HepG2 (cell line): ENCODE results near the gene USP36. TPM values are rescaled to one million over a fixed set of nuclear protein-coding genes. Genes with fewer than 3 reads are reported as not detected.

Experiments
- ATAC-seq: fragments of 200-7000 bp; cut with Tn5 transposase; 3 replicates; pipeline ENCODE4 v1.9.1; 2020; ENCODE audit warnings: mild to moderate bottlenecking, moderate library complexity
- BruUV-seq: library from RNA; stranded (reverse); fragments of 400-500 nt; replicated peaks from 2 replicates; lab custom pipeline; 2021; lab: Mats Ljungman, UMichigan
- CTCF ChIA-PET: fragments of 300-600 bp; formaldehyde crosslinking; extraction: SDS; loops from one replicate; lab custom pipeline; 2021; ENCODE audit warnings: low total read pairs, inconsistent platforms, low intra/inter-chr PET ratio; lab: Yijun Ruan, JAX
- POLR2A ChIA-PET: fragments of 350-600 bp; sonication (Branson Sonifier 250); formaldehyde crosslinking; loops from one replicate; lab custom pipeline; 2020; ENCODE audit warnings: antibody characterized with exemption, inconsistent platforms; lab: Yijun Ruan, JAX
- DNase-seq: peaks from one replicate; pipeline ENCODE4 v3.0.0-alpha.2; 2015; ENCODE audit warnings: low spot score
- FAIRE-seq: peaks from 3 replicates; lab custom pipeline; 2011; peaks lifted over from hg19 to GRCh38; lab: Jason Lieb, UNC
- H2AFZ ChIP-seq: one replicate; pipeline ENCODE4 v1.6.1; 2011; ENCODE audit warnings: low read length, inconsistent platforms
- H3K27ac ChIP-seq: fragments of 300-600 bp; 3 replicates; pipeline ENCODE4 v1.8.0; 2011; ENCODE audit warnings: mixed run types, mild to moderate bottlenecking, mixed read lengths, low read length, inconsistent platforms; ENCODE audit not compliant: insufficient read depth; ENCODE audit errors: extremely low read length
- H3K27me3 ChIP-seq, 2 experiments: fragments of 200-600 bp in 1 of 2; 2 replicates in 1 of 2; 3 replicates in 1 of 2; pipeline versions ENCODE4 v1.6.0 to v1.8.0; 2011; ENCODE audit warnings: low read length in 2 of 2, mild to moderate bottlenecking in 2 of 2, moderate library complexity in 2 of 2, inconsistent platforms in 1 of 2; ENCODE audit not compliant: insufficient read depth in 2 of 2, control insufficient read depth in 1 of 2
- H3K36me3 ChIP-seq, 2 experiments: fragments of 200-600 bp in 1 of 2; replicated peaks in 1 of 2; 2 replicates in 1 of 2; 3 replicates in 1 of 2; pipeline versions ENCODE4 v1.5.1 to v1.8.0; 2011; ENCODE audit warnings: low read length in 2 of 2, inconsistent platforms in 1 of 2; ENCODE audit not compliant: insufficient read depth in 2 of 2, control insufficient read depth in 1 of 2
- H3K4me1 ChIP-seq: 2 replicates; pipeline ENCODE4 v1.5.1; 2012; ENCODE audit warnings: low read length, inconsistent platforms; ENCODE audit not compliant: insufficient read depth
- H3K4me2 ChIP-seq: 2 replicates; pipeline ENCODE4 v1.6.0; 2011; ENCODE audit warnings: low read depth, low read length, inconsistent platforms
- H3K4me3 ChIP-seq, 3 experiments: fragments of 200-600 bp in 1 of 3; sonication (generic), shearing (Covaris generic) in 1 of 3; replicated peaks in 1 of 3; 2 replicates each; pipeline ENCODE4 v1.5.1; 2011 to 2016; ENCODE audit warnings: low read length in 3 of 3, inconsistent platforms in 2 of 3, low read depth in 2 of 3, mild to moderate bottlenecking in 2 of 3, control low read depth in 1 of 3, mixed read lengths in 1 of 3; ENCODE audit not compliant: insufficient read depth in 1 of 3
- H3K79me2 ChIP-seq: one replicate; pipeline ENCODE4 v1.6.1; 2011; ENCODE audit warnings: low read length, inconsistent platforms; ENCODE audit not compliant: insufficient read depth
- H3K9ac ChIP-seq: 2 replicates; pipeline ENCODE4 v1.6.0; 2011; ENCODE audit warnings: mild to moderate bottlenecking, low read depth, low read length, inconsistent platforms; ENCODE audit not compliant: insufficient read depth
- H3K9me3 ChIP-seq: 2 replicates; pipeline ENCODE4 v1.5.1; 2012; ENCODE audit warnings: mild to moderate bottlenecking, low read length
- H4K20me1 ChIP-seq: 2 replicates; pipeline ENCODE4 v1.6.0; 2011; ENCODE audit warnings: inconsistent platforms, mild to moderate bottlenecking, low read length, moderate library complexity; ENCODE audit not compliant: insufficient read depth
- POLR2A ChIP-seq, 2 experiments: IDR thresholded peaks; 2 replicates each; pipeline ENCODE4 v1.6.1; 2011; ENCODE audit warnings: low read depth in 2 of 2, low read length in 2 of 2, mild to moderate bottlenecking in 1 of 2, moderate library complexity in 1 of 2; ENCODE audit not compliant: insufficient read depth in 1 of 2
- WGBS: methylation state at CpG from one replicate; pipeline ENCODE4 v1.1.6; 2017; ENCODE audit warnings: low lambda C conversion rate; 5-methylcytosine and 5-hydroxymethylcytosine counted together
- in situ Hi-C: cut with HindIII; loops from 2 replicates; pipeline ENCODE4 v1.10.0; 2017; ENCODE audit warnings: low pct_unique_long_range_greater_than_20kb; ENCODE audit not compliant: extremely low pct_ligation_motif_present
- intact Hi-C: fragments of 100-400 bp; cut with micrococcal nuclease; formaldehyde crosslinking; loops from one replicate; pipeline ENCODE4 v1.10.0; 2022; ENCODE audit not compliant: unreplicated experiment
- polyA plus RNA-seq, 8 experiments: library from polyadenylated mRNA; depleted of rRNA in 3 of 8; stranded (reverse) in 7 of 8; unstranded in 1 of 8; fragments of >200 nt; fragmentation: Illumina TruSeq in 4 of 8; extraction: Trizol in 4 of 8; gene quantifications; 2 replicates each; pipeline versions ENCODE4 v1.2.1 to v1.2.3, GENCODE V29; 2011 to 2016; ENCODE audit warnings: low read depth in 4 of 8, missing spikeins in 1 of 8, mixed read lengths in 1 of 8; ENCODE audit not compliant: insufficient read depth in 1 of 8
- total RNA-seq, 5 experiments: library from RNA; depleted of rRNA; stranded (reverse); fragments of >200 nt; fragmentation: Illumina TruSeq; extraction: Trizol; gene quantifications; 2 replicates each; pipeline ENCODE4 v1.2.3, GENCODE V29; 2016; ENCODE audit warnings: low read depth in 1 of 5
- TF ChIP-seq, protein P1 (sequence below): sonication (generic); formaldehyde crosslinking; IDR thresholded peaks from 2 replicates; pipeline ENCODE4 v1.5.1; 2020; ENCODE audit warnings: mild to moderate bottlenecking, missing genetic modification reagents, moderate library complexity

USP36 gene
- total and polyA plus RNA-seq, 2 of the 13 experiments (the other 11 are each of a cell fraction or from before 2014, with no cell fraction given): 29.6 to 45.9 TPM

DNA sequence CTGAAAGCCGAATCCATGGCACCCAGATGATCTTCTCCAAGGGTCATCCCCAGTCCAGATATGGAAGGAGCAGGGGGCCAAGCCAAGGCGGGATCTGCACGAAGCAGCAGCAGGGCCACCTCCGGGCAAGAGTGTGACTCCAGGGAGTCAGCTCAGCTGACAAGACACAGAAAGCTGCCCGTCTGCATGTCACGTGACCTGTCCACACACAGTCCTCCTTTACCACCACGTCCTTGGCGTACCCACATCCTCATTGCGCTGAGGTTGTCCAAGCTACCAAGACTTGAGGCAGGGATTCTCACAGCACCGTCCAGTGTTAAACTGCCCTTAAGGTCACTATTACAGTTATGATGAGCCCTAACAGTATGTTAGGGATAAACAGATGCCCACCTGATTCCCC lies 47.2 kb downstream of the USP36 start:
- FAIRE-seq: no peak
- H2AFZ ChIP-seq: no peak overlapping the region

More for the DNA sequence above, 47.2 kb downstream of the USP36 start:
- no peak for ATAC-seq
- intact Hi-C loops (loop anchor here (5.0 to 10.0 kb wide), 2 partner anchors 34 to 299 kb away; no protein-coding TSS in a partner anchor), in situ Hi-C loops (no loop called here)
- Histone ChIP-seq H3K9ac (no peak overlapping the region), H3K4me3 (no peak overlapping the region), H3K79me2 (no peaks in the 10 kb centered on the region), H3K27ac (no peak overlapping the region), H3K27me3 (no peaks in the 10 kb centered on the region), H3K36me3 (peaks cover 26 to 40% of the 10 kb centered on the region in 2 experiments), H3K4me2 (no peak overlapping the region), H4K20me1 (no peaks in the 10 kb centered on the region), H3K9me3 (no peaks in the 10 kb centered on the region), H3K4me1 (peaks cover 20% of the 10 kb centered on the region)
- no TSS peak for BruUV-seq
- no peak for DNase-seq
- ChIA-PET CTCF (no interaction called here), POLR2A (interaction anchor here (0.7 kb wide), 1 partner anchor 19 kb away, joined by 3 read pairs; no protein-coding TSS in a partner anchor)
- 98% methylated on average over 9 of the region's 10 CpGs for WGBS
- 0 out of 4 replicates have a peak, but pooled peaks of 1 of the 2 experiments have one; percentile 30 for TF ChIP-seq POLR2A (IDR thresholded peaks at IDR 0.05; ENCODE audit: insufficient read depth in 1 of 2, low read depth in 2 of 2, low read length in 2 of 2)
- TF ChIP-seq, protein P1, sequence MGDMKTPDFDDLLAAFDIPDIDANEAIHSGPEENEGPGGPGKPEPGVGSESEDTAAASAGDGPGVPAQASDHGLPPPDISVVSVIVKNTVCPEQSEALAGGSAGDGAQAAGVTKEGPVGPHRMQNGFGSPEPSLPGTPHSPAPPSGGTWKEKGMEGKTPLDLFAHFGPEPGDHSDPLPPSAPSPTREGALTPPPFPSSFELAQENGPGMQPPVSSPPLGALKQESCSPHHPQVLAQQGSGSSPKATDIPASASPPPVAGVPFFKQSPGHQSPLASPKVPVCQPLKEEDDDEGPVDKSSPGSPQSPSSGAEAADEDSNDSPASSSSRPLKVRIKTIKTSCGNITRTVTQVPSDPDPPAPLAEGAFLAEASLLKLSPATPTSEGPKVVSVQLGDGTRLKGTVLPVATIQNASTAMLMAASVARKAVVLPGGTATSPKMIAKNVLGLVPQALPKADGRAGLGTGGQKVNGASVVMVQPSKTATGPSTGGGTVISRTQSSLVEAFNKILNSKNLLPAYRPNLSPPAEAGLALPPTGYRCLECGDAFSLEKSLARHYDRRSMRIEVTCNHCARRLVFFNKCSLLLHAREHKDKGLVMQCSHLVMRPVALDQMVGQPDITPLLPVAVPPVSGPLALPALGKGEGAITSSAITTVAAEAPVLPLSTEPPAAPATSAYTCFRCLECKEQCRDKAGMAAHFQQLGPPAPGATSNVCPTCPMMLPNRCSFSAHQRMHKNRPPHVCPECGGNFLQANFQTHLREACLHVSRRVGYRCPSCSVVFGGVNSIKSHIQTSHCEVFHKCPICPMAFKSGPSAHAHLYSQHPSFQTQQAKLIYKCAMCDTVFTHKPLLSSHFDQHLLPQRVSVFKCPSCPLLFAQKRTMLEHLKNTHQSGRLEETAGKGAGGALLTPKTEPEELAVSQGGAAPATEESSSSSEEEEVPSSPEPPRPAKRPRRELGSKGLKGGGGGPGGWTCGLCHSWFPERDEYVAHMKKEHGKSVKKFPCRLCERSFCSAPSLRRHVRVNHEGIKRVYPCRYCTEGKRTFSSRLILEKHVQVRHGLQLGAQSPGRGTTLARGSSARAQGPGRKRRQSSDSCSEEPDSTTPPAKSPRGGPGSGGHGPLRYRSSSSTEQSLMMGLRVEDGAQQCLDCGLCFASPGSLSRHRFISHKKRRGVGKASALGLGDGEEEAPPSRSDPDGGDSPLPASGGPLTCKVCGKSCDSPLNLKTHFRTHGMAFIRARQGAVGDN (CRISPR knock-in tag): no peak
